EL (cell line): ENCODE results near the gene PLEKHM1.
"Not testable (repeated sequence)": the region's sequence is repeated elsewhere in the genome, so short reads cannot be mapped to it uniquely, and the experiment has no call there.

Experiments used
- DNase-seq: peaks from one replicate; pipeline ENCODE4 v3.0.0-alpha.2; 2016

Gene PLEKHM1

DNA sequence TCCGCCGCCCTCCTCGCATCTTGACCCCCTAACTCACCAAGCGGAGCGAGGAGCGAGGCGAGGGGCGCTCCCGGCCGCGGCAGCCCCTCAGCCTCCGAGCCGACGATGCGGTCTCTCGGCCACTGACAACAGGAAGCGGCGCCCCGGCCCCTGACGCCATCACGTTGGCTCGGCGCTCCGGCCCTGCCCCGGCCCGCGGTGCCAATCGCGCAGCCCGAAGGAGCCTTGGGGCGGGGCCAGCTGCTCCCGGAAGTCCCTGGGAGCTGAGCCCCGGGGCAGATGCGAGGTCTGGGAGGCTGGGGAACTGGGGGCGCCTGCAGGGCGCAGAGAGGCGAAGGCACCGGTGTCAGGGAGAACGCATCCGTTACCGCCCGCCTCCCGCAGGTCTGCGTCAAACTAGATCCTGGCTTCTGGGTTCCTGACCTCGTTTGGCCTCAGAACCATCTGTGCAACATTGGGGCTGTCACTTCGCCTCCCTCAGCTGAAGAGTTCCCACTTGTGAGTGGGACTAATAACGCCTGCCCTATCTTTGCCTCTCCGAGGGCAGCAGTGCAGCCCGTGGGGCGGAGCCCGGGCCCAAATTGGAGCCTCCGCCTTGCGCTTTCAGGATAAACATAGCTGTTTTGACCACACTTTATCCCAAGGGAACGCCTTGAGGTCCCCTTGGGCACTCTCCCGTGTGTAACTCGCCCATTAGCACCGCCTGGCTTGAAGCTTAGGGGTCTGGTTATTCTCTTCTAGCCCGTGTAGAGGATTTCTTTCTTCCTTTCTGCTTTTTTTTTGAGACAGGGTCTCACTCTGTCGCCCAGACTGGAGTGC is at the start of gene PLEKHM1:
Gene PLEKHM1 (minus strand): TSS at position 107 of the 819 bp plus-strand sequence. CDS start 8,237 bp downstream, outside the sequence.
- peak; percentile 82 for DNase-seq

DNA sequence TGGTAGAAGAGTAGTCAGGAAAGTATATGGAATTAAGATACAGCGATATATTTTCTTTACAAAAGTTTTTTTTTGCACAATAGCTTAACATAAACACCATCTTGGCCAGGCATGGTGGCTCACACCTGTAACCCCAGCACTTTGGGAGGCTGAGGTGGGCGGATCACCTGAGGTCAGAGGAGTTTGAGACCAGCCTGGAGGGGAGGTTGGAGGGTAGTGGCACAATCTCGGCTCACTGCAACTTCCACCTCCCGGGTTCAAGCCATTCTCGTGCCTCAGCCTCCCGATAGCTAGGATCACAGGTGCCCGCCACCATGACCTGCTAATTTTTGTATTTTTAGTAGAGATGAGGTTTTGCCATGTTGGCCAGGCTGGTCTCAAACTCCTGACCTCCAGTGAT is 47.6 kb upstream of the PLEKHM1 start:
- not testable (repeated sequence) for DNase-seq

DNA sequence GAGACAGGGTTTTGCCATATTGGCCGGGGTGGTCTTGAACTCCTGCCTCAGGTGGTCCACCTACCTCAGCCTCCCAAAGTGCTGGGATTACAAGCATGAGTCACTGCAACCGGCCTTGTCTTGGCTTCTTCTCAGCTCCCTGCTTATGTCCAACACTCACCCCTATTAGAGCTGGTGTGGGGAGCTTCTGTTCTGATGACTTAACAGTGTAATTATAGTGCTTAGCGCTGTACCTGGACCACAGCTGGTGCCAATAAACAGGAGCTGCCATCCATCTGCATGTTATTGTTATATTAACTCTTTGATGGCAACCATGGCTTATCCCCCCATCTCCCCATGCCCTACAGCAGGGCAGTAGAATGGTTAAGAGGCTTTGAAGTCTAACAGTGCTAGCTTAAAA is 15.6 kb upstream of the PLEKHM1 start:
- not testable (repeated sequence) for DNase-seq

DNA sequence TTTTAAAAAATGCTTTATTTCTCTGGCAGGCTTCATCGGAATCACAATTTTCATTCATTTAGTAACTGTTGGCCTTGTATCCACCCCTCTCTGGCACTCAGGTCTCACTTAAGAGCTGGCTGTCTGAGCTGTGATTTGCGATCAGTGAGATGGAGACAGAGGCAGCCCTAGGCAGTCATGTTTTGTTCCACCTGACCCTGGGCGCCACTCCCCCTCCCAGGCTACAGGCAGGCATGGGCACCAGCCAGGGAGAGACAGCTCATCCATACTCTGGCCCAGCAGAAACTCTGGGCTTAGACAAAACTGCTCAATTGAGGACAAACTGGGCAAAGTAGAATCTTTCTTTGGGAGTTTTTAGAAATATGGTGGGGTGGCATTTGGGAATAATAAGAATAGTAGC is 14.7 kb upstream of the PLEKHM1 start:
- not testable (repeated sequence) for DNase-seq

DNA sequence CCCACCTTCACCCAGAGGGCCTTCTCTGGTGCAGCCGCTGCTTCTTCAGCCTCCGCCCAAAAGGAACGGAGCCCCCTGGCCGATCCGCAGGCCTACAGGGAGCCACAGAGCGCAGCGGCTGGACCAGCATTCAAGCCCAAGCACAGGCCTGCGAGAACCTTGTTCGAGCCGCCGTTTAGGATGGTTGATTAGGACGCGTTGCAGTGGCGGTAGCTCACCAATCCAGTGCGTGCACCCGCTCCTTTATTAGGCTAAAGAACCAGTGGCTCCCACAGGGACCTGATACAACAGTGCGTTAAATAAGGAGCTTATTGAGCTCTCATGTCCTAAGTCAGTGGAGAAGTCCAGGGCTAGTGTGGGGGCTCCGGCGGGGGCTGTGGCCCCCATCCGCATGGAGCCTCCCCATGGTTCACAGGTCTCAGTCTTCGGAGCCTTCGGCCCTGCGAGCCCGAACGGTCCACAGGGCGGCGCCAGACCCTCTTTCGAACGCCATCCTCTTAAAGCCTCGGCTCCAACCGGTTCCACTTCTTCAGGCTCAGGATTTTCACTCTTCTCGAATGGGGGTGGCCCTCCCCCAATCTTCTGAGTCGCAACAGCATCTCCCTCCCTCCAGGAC is 10.7 kb upstream of the PLEKHM1 start:
- DNase-seq: not testable (repeated sequence)

DNA sequence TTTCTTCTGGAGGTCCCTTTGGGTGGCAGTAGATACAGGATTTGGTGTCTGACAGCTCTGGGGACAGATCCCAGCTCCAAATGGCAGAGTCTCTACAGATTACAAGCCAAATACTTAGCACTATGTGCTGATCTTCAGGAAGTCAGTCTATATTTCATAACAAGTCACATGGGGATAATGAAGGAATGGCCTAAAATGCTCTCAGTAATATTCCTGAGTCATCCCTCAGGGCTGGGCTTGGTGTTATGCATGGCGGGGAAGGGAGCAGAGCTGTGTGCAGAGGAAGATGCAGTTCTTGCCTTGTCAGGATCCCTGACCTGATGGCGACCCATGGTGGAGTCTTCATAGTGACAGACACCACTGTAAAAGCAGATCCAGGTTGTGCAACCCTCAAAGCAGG is 10.0 kb upstream of the PLEKHM1 start:
- not testable (repeated sequence) for DNase-seq

DNA sequence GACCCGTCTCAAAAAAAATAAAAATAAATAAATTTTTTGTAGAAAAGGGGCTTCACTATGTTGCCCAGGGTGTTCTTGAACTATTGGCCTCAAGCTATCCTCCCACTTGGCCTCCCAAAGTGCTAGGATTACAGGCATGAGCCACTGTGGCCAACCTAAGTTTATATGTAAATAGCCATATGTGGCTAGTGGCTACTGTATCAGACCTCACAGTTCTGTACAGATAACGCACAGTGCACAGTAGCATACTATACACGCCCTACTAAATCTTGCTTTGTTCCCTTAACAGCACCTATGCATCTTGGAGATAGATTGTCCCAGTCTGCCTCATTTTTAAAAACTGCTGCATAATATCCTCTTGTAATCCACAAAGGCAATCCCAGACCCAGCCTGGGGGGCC is 8.7 kb upstream of the PLEKHM1 start:
- not testable (repeated sequence) for DNase-seq

DNA sequence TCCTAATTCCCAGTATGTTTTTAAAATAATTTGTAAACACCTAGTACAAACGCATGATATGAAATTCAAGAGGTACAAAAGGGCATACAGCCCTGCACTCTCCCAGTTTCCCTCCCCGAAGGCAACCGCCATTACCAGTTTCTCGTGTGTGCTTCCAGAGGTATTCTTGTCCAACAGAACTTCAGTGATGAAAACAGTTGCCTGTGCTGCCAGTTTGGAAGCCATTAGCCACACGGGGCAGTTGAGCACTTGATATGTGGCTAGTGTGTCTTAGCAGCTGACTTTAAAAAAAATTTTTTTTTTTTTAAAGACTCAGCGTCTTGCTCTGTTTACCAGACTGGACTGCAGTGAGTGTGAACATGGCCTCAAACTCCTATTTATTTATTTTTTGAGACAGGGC is 7.9 kb upstream of the PLEKHM1 start:
- DNase-seq: not testable (repeated sequence)

DNA sequence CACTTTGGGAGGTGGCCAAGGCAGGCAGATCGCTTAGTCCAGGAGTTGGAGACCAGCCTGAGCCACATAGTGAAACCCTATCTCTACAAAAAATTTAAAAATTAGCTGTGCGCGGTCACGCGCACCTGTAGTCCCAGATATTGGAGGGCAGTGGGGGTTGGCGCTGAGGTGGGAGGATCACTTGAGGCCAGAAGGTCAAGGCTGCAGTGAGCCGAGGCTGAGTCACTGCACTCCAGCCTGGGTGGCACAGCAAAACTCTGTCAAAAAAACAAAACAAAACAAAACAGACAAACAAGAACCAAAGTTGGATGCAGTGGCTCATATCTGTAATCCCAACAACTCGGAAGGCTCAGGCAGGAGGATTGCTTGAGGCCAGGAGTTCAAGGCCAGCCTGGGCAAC is 6.9 kb upstream of the PLEKHM1 start:
- not testable (repeated sequence) for DNase-seq

DNA sequence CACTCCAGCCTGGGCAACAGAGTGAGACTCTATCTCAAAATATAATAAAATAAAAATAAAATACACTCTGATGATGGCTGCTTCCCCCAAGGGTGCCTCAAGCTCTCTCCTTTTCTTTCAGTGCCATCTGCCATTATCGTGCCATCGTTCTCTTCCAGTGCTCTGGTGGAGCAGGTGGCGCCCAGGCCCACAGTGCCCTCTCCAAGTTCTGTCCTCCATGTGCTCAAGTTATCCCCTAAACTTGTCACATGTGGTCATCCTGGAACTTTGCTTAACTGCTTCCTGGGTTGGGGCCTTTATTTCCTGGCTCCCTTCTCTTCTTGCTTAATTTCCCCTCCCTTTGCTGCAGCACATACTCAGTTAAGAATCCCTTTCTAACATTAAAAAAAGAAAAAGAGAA is 6.0 kb upstream of the PLEKHM1 start:
- not testable (repeated sequence) for DNase-seq

DNA sequence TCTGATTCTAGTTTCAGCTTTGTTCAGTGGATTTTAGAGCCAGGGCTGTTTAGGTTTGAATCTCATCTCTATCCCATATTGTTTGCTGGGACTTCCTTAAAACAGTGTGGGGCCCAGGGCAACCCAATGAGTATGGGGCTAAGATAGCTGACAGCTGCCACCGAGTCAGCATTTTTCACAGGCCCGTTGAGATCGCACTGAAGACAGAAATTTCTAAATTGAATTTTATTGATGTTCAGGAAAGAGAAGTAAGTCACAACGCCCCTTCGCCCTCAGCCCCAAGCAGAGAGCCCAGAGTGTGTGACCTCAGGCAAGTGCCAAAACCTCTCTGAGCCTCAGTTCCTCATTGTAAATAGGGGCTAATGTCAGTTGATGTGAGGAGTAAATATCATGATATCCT is 4.0 kb upstream of the PLEKHM1 start:
- DNase-seq: not testable (repeated sequence)

DNA sequence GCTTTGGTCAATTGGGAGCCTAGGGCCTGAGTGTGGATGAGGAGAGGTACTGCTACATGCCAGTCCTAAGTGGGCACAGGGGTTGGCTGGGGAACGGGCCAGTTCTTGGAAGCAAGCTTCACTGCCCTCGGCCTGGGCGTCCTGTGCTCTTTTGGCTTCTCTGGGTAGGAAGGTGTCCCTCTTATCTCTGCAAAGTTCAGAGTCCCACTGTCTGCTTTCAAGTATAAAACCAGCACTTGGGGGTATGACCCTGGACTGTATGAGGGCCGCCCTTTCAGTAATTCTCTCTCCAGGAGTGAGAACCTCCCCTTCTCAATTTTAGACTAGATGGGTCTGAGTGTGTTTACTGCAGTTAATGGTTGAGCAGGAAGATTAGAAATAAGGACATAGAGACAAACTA is 1.6 kb upstream of the PLEKHM1 start:
- not testable (repeated sequence) for DNase-seq

DNA sequence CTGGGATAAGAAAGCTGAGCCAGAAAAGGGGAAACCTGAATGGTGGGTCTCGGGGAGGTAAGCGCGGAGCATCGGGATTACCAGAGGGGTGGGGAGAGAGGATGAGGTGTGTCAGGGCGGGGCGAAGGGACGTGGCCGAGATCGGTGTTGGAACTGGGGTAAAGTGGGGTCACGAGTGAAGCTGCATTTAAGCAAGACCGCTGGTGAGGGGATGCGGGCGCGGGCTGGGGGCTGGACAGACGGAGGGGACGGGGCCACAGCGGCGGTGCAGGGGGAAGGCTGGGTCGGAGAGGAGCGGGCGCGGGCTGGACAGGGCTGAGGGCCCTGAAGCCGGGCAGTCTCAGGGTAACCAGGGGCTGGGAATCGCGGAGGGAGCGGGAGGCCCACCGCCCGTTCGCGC is 323 bp downstream of the PLEKHM1 start:
- DNase-seq: peak; percentile 14

DNA sequence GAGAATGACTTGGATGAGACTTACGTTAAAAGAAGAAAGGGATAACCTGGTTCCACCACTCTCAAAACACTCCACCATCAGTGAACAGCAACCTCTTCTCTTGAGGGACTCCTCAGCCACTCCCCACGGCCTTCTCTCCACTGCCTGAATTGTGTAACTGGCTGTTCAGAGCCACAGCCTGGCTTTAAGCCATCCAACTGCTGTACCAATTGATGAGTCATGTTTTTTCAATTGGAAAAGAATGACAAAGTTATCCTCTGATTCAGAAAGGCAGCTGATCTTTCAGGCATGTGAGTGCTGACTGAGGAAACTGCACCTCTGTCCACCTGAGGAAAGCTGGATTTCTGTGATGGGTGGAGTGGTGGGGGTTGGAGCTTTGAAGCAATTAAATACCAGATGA is 2.8 kb downstream of the PLEKHM1 start:
- peak; percentile 92 for DNase-seq

DNA sequence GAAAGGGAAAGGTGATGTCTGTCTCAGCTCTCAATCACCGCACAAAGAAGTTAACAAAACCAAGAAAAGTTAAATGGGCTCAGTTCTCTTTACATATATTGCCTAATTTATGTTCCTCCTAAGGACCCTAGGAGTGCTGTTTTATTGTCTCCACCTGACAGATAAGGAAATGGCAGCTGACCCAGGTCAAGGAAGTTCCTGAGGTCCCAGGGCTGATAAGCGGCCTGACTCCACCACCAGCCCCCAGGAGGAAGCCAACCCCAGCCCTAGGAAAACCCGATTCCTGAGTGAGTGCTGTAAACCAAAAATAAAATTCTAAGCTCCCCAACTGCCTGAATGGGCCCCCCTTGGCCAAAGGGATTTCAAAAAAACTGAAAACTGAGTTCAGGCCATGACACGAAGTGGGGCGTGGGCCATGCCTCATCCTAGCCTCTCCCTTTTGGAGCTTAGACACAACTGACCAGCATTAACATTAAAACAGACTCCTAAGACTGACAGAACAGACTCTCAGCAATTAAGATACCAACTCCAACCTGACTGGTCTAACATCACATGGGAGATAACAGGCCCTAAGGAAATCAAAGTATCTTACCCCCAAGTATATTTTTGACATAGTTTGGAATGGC is 6.8 kb downstream of the PLEKHM1 start:
- DNase-seq: not testable (repeated sequence)

DNA sequence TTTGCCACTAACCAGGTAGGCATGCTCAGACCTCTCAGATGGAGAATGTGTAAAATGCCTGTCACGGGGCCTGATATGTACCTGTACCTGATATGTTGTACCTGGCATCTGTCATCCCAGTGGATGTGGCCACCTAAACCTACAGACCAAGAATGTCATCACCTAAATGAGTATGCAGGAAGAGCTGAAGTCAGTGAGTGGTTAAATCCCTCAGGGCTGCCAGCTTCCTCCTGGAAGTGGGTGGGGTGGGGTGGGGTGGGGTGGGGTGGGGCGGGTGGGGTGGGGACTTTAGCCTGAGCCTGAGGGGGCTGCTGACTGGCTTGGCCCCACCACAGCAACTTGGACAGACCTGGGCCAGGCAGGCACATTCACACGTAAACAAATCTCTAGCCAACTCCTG is 7.3 kb downstream of the PLEKHM1 start:
- not testable (repeated sequence) for DNase-seq

DNA sequence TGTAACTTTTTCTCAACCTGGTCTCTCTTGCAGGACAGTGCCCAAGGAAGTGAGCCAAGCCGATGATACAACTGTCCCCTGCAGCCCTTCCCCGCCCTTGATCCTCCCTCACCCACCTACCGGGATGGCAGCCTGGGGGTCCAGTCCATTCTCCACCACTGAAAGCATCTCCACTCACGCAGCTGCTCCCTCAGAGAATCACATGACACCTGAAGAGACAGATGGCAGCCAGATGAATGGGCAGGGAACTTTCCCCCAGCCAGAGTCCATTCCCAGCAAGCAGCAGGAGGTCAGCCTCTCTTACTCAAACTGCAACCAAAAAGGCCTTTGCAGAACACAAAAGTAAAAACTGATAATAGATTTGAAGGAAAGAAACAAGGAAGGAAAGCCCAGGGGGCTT is 8.2 kb downstream of the PLEKHM1 start:
- not testable (repeated sequence) for DNase-seq

DNA sequence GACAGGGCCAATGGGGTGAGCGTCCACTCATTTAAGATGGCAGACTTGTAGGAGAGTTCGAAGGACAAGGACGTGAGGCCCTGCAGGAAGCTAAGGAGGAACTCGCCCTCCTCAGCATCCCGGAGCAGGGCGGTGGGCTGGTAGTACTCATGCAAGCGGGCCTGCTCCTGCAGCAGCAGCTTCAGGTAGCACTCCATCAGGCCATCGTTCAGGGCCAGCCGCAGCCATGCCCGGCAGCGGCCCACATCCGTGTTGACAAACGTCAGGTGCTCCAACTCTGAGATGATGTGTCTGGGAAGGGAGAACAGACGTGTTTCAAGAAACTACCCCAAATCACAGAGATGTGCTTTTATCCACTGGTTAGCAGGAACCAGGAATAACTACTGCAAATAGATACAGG is 15.1 kb downstream of the PLEKHM1 start:
- DNase-seq: not testable (repeated sequence)

DNA sequence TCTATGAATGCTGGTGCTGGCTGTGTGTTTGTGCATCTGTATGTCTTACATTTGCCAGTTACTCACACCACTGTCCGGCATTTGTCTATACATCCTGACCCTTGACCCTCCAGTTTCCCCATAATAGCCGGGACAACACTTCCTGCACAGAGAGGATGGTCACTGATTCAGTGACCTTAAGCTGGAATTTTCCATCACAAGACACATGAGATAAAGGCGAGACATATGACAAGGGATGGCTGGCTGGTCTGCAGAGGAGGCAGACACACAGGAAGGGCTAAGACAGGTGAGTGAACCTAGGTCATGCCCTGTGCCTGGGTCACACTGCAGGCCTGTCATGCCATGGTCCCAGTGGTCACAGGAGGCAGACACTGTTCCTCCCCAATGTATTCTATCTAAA is 18.3 kb downstream of the PLEKHM1 start:
- DNase-seq: not testable (repeated sequence)

DNA sequence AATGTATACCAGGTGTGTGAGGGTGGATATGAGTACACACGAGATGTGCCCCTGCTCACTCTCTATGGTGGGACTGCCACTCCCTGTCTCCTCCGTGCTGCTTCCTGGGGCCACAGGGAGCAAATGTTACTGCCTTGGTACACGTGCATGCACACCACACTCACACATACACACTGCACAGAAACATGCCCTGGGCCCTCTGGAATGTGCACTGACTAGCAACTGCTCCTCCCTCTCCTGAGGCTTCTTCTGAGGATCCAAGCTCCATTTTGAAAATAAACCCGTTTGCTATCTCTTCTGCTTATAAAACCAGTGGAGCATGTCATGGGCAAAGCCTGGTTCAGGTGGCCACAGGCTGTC is 21.3 kb downstream of the PLEKHM1 start:
- DNase-seq: peak; percentile 8

DNA sequence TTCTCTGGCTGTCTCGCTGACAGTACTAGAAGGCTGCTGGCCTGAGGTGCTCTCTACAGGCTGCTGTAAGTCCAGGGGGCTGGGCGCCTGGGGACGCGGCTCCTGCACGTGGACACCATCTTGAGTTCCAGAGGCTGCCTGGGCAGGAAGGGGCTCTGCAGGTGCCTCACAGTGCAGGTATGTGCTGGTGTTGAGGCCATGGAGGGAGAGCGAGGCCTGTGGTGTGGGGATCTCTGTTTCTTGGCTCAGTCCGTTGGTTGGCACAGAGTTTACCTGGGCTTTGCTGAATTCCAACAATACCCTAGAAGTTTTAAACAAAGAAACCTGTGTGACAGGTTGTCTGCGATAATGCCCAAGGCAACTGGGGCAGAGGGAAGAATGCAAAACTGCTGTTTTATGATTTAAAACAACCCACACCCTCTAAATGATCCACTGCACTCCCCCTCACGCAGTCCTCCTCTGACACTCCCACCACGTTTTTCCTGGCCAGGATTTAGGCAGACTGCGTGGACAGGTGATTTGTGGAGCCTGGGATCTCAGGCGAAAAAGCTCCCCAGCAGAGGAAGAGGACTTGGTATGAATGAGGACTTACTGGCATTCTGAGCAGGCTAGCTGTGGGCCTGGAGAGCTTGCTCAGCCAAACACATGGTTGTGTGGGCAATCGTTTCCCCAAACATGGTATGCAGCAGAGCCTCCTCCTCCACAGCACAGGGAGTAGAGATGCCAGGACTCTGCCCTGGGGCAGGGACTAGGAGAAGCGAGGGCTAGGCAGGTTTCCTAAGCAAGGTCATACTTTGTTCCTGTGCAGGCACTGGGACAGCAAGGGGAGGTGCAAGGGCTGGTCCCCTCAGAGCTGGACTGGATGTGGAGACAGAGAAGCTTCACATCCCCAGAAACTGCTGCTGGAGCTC is 22.0 kb downstream of the PLEKHM1 start:
- DNase-seq: not testable (repeated sequence)

DNA sequence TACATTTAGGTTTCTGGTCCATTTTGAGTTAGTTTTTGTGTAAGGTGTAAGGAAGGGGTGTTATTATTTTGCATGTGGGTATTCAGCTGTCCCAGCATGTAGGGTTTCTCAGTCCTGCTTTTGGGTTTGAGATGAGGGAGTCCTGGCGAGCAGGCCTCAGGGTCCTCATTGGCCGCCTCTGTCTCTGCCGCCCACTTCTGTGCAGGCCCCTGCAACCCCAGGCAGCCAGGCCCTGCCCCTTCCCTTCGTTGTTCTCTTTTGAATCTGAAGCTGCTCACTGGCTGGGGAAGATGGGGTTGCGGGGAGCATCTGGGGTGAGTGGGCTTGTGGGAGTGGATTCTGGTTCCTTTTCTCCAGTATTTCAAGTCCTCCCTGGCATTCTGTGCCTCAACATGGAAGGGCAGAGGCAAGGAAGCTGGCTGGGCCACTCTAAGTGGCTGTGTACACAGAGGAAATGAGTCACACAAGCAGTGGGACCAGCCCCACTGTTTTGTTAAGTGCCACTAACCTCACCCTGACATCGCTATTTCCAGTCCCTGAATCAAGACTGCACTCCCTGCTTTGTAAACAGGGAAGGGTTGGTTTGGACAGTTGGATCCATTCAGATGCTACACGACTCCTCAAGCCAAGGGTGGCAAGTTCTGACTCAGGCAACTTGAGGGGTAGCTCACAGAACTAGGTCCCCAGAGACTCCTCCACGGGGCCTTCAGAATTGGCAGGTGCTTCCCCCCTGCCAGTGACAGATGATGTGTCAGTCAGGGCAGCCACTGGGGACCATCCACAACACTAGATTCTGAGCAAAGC is 28.8 kb downstream of the PLEKHM1 start:
- DNase-seq: peak; percentile 61
